Upper lobe of left lung (tissue), 4 donors: ENCODE data around the gene TNPO1.

Experiments used
- CTCF ChIP-seq, 6 experiments: fragments of 450-650 bp in 4 of 6; fragments of 200-600 bp in 2 of 6; sonication (generic) in 2 of 6; IDR thresholded peaks; one replicate each; pipeline ENCODE4 v1.5.1; 2016 to 2019; ENCODE audit warnings: antibody characterized with exemption in 6 of 6
- EP300 ChIP-seq, 4 donors: sonication (generic); formaldehyde crosslinking; IDR thresholded peaks; one replicate each; pipeline ENCODE4 v1.5.1; 2017; ENCODE audit warnings: antibody characterized with exemption in 4 of 4, control low read depth in 2 of 4
- POLR2A ChIP-seq, 4 donors: fragments of 450-650 bp; IDR thresholded peaks; one replicate each; pipeline ENCODE4 v1.5.1; 2016 to 2017; ENCODE audit warnings: antibody characterized with exemption in 4 of 4, mild to moderate bottlenecking in 2 of 4
- POLR2AphosphoS5 ChIP-seq, 2 donors: sonication (generic); formaldehyde crosslinking; IDR thresholded peaks; one replicate each; pipeline ENCODE4 v1.5.1; 2017; ENCODE audit warnings: antibody characterized with exemption in 2 of 2

- TF ChIP-seq EP300 (IDR thresholded peaks at IDR 0.05), result no peak
- TF ChIP-seq CTCF (IDR thresholded peaks at IDR 0.05), result no peak
- TF ChIP-seq POLR2A (IDR thresholded peaks at IDR 0.05), result no peak
- TF ChIP-seq POLR2AphosphoS5 (IDR thresholded peaks at IDR 0.05), result no peak
Measured at GRCh38 chr5:72836810-72837209, 20.3 kb downstream of the TNPO1 start.
